K562 (cell line): ENCODE results near the gene RGL2. TPM values are rescaled to one million over a fixed set of nuclear protein-coding genes. Genes with fewer than 3 reads are reported as not detected.

ENCODE experiments used
- ATAC-seq: fragments of 200-7000 bp; cut with Tn5 transposase; 3 replicates; pipeline ENCODE4 v1.9.1; 2020; ENCODE audit warnings: moderate library complexity
- BruUV-seq: library from RNA; stranded (reverse); fragments of 400-500 nt; replicated peaks from 2 replicates; lab custom pipeline; 2021; lab: Mats Ljungman, UMichigan
- CTCF ChIA-PET: fragments of 300-600 bp; formaldehyde crosslinking; extraction: SDS; loops from one replicate; lab custom pipeline; 2021; ENCODE audit warnings: low intra/inter-chr PET ratio; lab: Yijun Ruan, JAX
- POLR2A ChIA-PET: fragments of 300-600, 350-650 bp; sonication (Branson Sonifier 250); formaldehyde crosslinking; extraction: SDS; loops from one replicate; lab custom pipeline; 2021; ENCODE audit warnings: antibody characterized with exemption, inconsistent platforms; lab: Yijun Ruan, JAX
- DNase-seq, 4 experiments: peaks; one replicate each; pipeline versions ENCODE4 v3.0.0 to v3.0.0-alpha.2; 2011 to 2018; ENCODE audit warnings: low spot score in 3 of 4, mixed read lengths in 3 of 4; ENCODE audit errors: extremely low read depth in 1 of 4
- FAIRE-seq: peaks from 2 replicates; lab custom pipeline; 2011; peaks lifted over from hg19 to GRCh38; lab: Jason Lieb, UNC
- H2AFZ ChIP-seq: 2 replicates; pipeline ENCODE4 v1.6.0; 2011; ENCODE audit warnings: low read depth, low read length, control low read depth, inconsistent platforms
- H3K27ac ChIP-seq: fragments of 200-600 bp; 3 replicates; pipeline ENCODE4 v1.8.0; 2011; ENCODE audit warnings: low read depth, mild to moderate bottlenecking, control low read depth, inconsistent platforms, low read length, moderate library complexity, mixed read lengths; ENCODE audit errors: extremely low read depth
- H3K27me3 ChIP-seq, 2 experiments: fragments of 300-600 bp in 1 of 2; 2 replicates in 1 of 2; 3 replicates in 1 of 2; pipeline versions ENCODE4 v1.6.0 to v1.8.0; 2011; ENCODE audit warnings: inconsistent platforms in 2 of 2, low read length in 2 of 2, mild to moderate bottlenecking in 1 of 2, mixed read lengths in 1 of 2, moderate library complexity in 1 of 2; ENCODE audit not compliant: control insufficient read depth in 2 of 2, insufficient read depth in 2 of 2
- H3K36me3 ChIP-seq: fragments of 300-600 bp; 3 replicates; pipeline ENCODE4 v1.8.0; 2011; ENCODE audit warnings: mild to moderate bottlenecking, low read length, inconsistent platforms; ENCODE audit not compliant: control insufficient read depth, insufficient read depth
- H3K4me1 ChIP-seq, 2 experiments: fragments of 200-600 bp in 1 of 2; replicated peaks in 1 of 2; 2 replicates in 1 of 2; 3 replicates in 1 of 2; pipeline versions ENCODE4 v1.5.1 to v1.8.0; 2011; ENCODE audit warnings: inconsistent platforms in 2 of 2, low read length in 2 of 2, mild to moderate bottlenecking in 1 of 2, mixed read lengths in 1 of 2, moderate library complexity in 1 of 2; ENCODE audit not compliant: control insufficient read depth in 2 of 2, insufficient read depth in 2 of 2
- H3K4me2 ChIP-seq: 2 replicates; pipeline ENCODE4 v1.6.1; 2011; ENCODE audit warnings: low read length, control low read depth, inconsistent platforms, mixed read lengths; ENCODE audit not compliant: insufficient read depth
- H3K4me3 ChIP-seq: fragments of 200-600 bp; sonication (generic), shearing (Covaris generic); 2 replicates; pipeline ENCODE4 v1.5.1; 2016; ENCODE audit warnings: control low read depth, inconsistent platforms
- H3K79me2 ChIP-seq: fragments of 200-600 bp; 3 replicates; pipeline ENCODE4 v1.8.0; 2011; ENCODE audit warnings: low read length, inconsistent platforms; ENCODE audit not compliant: control insufficient read depth, insufficient read depth
- H3K9ac ChIP-seq, 2 experiments: 2 replicates each; pipeline versions ENCODE4 v1.6.0 to v1.6.1; 2011; ENCODE audit warnings: low read depth in 2 of 2, low read length in 2 of 2, control low read depth in 1 of 2, inconsistent platforms in 1 of 2, mild to moderate bottlenecking in 1 of 2, mixed read lengths in 1 of 2; ENCODE audit not compliant: insufficient read depth in 1 of 2
- H3K9me1 ChIP-seq: one replicate; pipeline ENCODE4 v1.6.0; 2011; ENCODE audit warnings: inconsistent platforms, mild to moderate bottlenecking, low read length, moderate library complexity; ENCODE audit not compliant: control insufficient read depth, insufficient read depth
- H3K9me3 ChIP-seq: replicated peaks from 2 replicates; pipeline ENCODE4 v1.5.1; 2011; ENCODE audit warnings: low read depth, low read length, inconsistent platforms; ENCODE audit not compliant: control insufficient read depth, insufficient read depth
- H4K20me1 ChIP-seq: replicated peaks from 2 replicates; pipeline ENCODE4 v1.6.1; 2011; ENCODE audit warnings: low read length, inconsistent platforms, mixed read lengths; ENCODE audit not compliant: control insufficient read depth, insufficient read depth
- C11orf30 ChIP-seq: fragments of 450-650 bp; IDR thresholded peaks from 2 replicates; pipeline ENCODE4 v1.6.1; 2016; ENCODE audit warnings: low read depth, mild to moderate bottlenecking
- CBFB ChIP-seq: sonication (generic); formaldehyde crosslinking; IDR thresholded peaks from 2 replicates; pipeline ENCODE4 v1.4.0; 2020; ENCODE audit warnings: mild to moderate bottlenecking, missing genetic modification reagents
- CBX3 ChIP-seq, 2 experiments: IDR thresholded peaks; 1 replicate in 1 of 2; 2 replicates in 1 of 2; pipeline ENCODE4 v1.6.1; 2012; ENCODE audit warnings: inconsistent platforms in 2 of 2, low read length in 2 of 2, borderline replicate concordance in 1 of 2, control low read depth in 1 of 2
- CEBPZ ChIP-seq: fragments of 150-350 bp; IDR thresholded peaks from 2 replicates; pipeline ENCODE4 v1.6.1; 2014; ENCODE audit warnings: low read depth, mild to moderate bottlenecking, low read length, borderline replicate concordance
- ERF ChIP-seq: fragments of 450-650 bp; formaldehyde crosslinking; IDR thresholded peaks from 2 replicates; pipeline ENCODE4 v1.4.0; 2020; ENCODE audit warnings: mild to moderate bottlenecking, mixed read lengths
- ETS1 ChIP-seq: conservative IDR thresholded peaks from 2 replicates; pipeline ENCODE4 v1.6.1; 2011; ENCODE audit warnings: low read depth, mild to moderate bottlenecking, low read length; ENCODE audit not compliant: control insufficient read depth
- FOS ChIP-seq: IDR thresholded peaks from 3 replicates; pipeline ENCODE4 v1.6.1; 2011; ENCODE audit not compliant: insufficient read length; ENCODE audit errors: extremely low read depth
- NR0B1 ChIP-seq: fragments of 450-650 bp; IDR thresholded peaks from one replicate; pipeline ENCODE4 v1.6.1; 2018; ENCODE audit warnings: mild to moderate bottlenecking, moderate library complexity; ENCODE audit not compliant: partially characterized antibody
- PURB ChIP-seq: sonication (generic); formaldehyde crosslinking; IDR thresholded peaks from 2 replicates; pipeline ENCODE4 v1.9.0; 2021; ENCODE audit warnings: low read depth, mild to moderate bottlenecking, missing genetic modification reagents
- RUNX1 ChIP-seq: sonication (generic); IDR thresholded peaks from 2 replicates; pipeline ENCODE4 v1.6.1; 2016; ENCODE audit warnings: antibody characterized with exemption, low read depth
- SMAD4 ChIP-seq: fragments of 250-450 bp; sonication (Bioruptor Pico); conservative IDR thresholded peaks from 2 replicates; pipeline ENCODE4 v1.8.0; 2021; ENCODE audit warnings: inconsistent platforms, mild to moderate bottlenecking, moderate library complexity
- TCF7L2 ChIP-seq: fragments of 150-350 bp; IDR thresholded peaks from 2 replicates; pipeline ENCODE4 v1.6.1; 2016; ENCODE audit warnings: low read depth, mild to moderate bottlenecking, low read length, moderate library complexity
- ZSCAN29 ChIP-seq: fragments of 450-650 bp; IDR thresholded peaks from 2 replicates; pipeline ENCODE4 v1.6.1; 2017
- WGBS: fragments of 100-300 bp; shearing (Covaris generic); methylation state at CpG from one replicate; pipeline ENCODE4 v1.1.6; 2016; ENCODE audit warnings: low coverage, mixed read lengths; ENCODE audit not compliant: insufficient coverage; ENCODE audit errors: missing lambda C conversion rate; 5-methylcytosine and 5-hydroxymethylcytosine counted together
- in situ Hi-C: fragments of 300-500 bp; cut with MboI; formaldehyde crosslinking; loops from 4 replicates; pipeline ENCODE4 v1.15.0; 2018; ENCODE audit warnings: inconsistent platforms, mixed read lengths
- intact Hi-C: fragments of 100-400 bp; cut with micrococcal nuclease; formaldehyde crosslinking; loops from 2 replicates; pipeline ENCODE4 v1.14.2; 2022
- polyA plus RNA-seq, 8 experiments: library from polyadenylated mRNA; depleted of rRNA in 4 of 8; stranded (reverse) in 5 of 8; unstranded in 3 of 8; fragments of >200 nt; fragmentation: Nextera tagmentation in 2 of 8; fragmentation: Illumina TruSeq in 1 of 8; extraction: Ambion mirVana in 2 of 8; extraction: Trizol in 1 of 8; gene quantifications; 2 replicates each; pipeline versions ENCODE4 v1.2.1 to v1.2.3, GENCODE V29; 2011 to 2014; ENCODE audit warnings: inconsistent platforms in 1 of 8, missing spikeins in 1 of 8
- total RNA-seq, 7 experiments: library from RNA; depleted of rRNA in 6 of 7; stranded (reverse); fragments of >200 nt in 6 of 7; fragmentation: Illumina TruSeq in 2 of 7; extraction: Trizol in 2 of 7; gene quantifications; 2 replicates each; pipeline versions ENCODE4 v1.2.1 to v1.2.3, GENCODE V29; 2011 to 2021; ENCODE audit warnings: low replicate concordance in 1 of 7

Gene RGL2
- total and polyA plus RNA-seq, 9 of the 15 experiments (the other 6 are each of a cell fraction or from before 2014, with no cell fraction given), result 1.8 to 57.1 (median 19.5) TPM

DNA sequence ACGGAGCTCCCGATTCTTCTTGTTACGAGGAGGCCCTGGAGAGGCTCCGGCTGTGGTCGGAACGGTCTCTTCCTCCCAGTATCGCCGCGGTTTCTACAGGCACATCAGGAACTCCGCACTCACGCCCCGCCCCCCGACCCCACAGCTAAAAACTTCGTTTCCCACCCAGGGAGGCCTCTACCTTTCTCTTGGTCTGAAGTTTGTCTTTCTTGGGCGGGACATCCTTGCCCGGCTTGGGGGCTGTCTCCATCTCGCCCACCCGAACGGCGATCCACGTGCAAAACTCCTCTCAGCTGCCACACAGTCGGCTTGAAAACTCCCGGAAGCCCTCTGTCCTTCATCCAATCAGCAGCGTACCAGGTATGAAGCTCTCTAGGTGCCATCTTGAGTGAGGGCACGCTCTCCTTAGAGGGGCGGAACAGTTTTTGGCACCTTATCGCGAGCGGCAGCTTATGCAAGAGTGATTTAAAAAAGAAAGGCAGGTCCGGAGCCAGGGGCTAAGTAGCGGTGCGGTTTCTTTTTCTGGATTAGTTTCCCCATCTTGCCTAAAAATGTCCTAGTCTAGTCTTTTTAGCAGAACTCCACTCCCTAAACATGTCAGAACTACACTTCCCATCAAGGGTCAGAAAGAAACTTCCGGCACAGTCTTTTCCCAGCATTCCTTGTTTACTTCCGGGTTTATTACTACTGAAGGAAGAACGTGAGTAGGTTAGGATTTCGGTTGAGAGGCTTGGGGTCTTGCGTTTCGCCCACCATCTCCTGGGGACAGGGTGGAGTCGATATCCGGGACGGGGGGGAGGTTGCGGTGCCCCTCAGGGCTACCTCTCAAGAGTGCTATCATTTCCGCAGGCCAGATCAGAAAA lies 9.6 kb downstream of the RGL2 start, which contains the start of the genes PFDN6 and WDR46:
Gene PFDN6 (plus strand): TSS at position 681 of the 863 bp plus-strand sequence. CDS start 256 bp downstream, outside the sequence.
Gene WDR46 (minus strand): TSS at position 319 of the 863 bp plus-strand sequence. CDS start 69 bp downstream, at position 250.
- H3K27ac ChIP-seq, result peak within 1 kb of the TSS; percentile 83
- H3K79me2 ChIP-seq, result peaks cover 45% of the 10 kb centered on the region
- no peaks in the 10 kb centered on the region for H3K9me3 ChIP-seq
- DNase-seq (peak; percentile 89 to 97 (median 92)), FAIRE-seq (peak; percentile 99), ATAC-seq (peak; percentile 97)
- peak within 1 kb of the TSS; percentile 91 to 94 for H3K9ac ChIP-seq
- ChIA-PET CTCF (interaction anchor here (0.6 to 0.7 kb wide), 2 partner anchors 166 to 228 kb away, joined by 3 read pairs; no protein-coding TSS in a partner anchor), POLR2A (interaction anchor here (0.5 to 7.1 kb wide), 15 partner anchors 8 to 448 kb away, joined by 3 to 90 read pairs (median 4); partner anchors contain the start of genes B3GALT4, CUTA, HSD17B8 and RGL2)
- in situ Hi-C loops, result no loop called here
- intact Hi-C loops, result no loop called here
- peak within 1 kb of the TSS; percentile 76 for H3K4me3 ChIP-seq
- under 1% methylated on average over 41 of the region's 43 CpGs for WGBS
- BruUV-seq, result no TSS peak
- peaks cover 74% of the 10 kb centered on the region for H3K36me3 ChIP-seq
- no peaks in the 10 kb centered on the region for H3K27me3 ChIP-seq
- peak within 1 kb of the TSS; percentile 98 for H3K4me2 ChIP-seq
- H4K20me1 ChIP-seq, result no peaks in the 10 kb centered on the region
- peak within 1 kb of the TSS; percentile 99 for H2AFZ ChIP-seq
- peaks cover 3% of the 10 kb centered on the region for H3K9me1 ChIP-seq
- peaks cover 13 to 24% of the 10 kb centered on the region in 2 experiments; a peak in 4 of 5 replicates for H3K4me1 ChIP-seq
- TF ChIP-seq CBFB (no peak), ZSCAN29 (no peak), C11orf30 (peak; percentile 94), NR0B1 (no peak), RUNX1 (no peak), PURB (CRISPR knock-in tag) (no peak), CBX3 (IDR thresholded peaks at IDR 0.05; ENCODE audit: borderline replicate concordance in 1 of 2, low read length in 2 of 2) (peak in 1 of 2 experiments; percentile 66; a peak in 1 of 3 replicates), ERF (CRISPR knock-in tag) (no peak), TCF7L2 (no peak), ETS1 (peak; percentile 41), FOS (peak; percentile 38), CEBPZ (no peak), SMAD4 (no peak; the same call in 1 of the 2 replicates)
